Fibroblast of the conjunctiva (primary cell): ENCODE measurements around the gene NPVF.
A peak's percentile ranks its signal among the peaks of the same experiment; 100 is the strongest.

Source experiments
- DNase-seq: peaks from one replicate; pipeline ENCODE4 v3.0.0-alpha.2; 2010; ENCODE audit warnings: low read depth

NPVF gene, protein sequence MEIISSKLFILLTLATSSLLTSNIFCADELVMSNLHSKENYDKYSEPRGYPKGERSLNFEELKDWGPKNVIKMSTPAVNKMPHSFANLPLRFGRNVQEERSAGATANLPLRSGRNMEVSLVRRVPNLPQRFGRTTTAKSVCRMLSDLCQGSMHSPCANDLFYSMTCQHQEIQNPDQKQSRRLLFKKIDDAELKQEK

DNA sequence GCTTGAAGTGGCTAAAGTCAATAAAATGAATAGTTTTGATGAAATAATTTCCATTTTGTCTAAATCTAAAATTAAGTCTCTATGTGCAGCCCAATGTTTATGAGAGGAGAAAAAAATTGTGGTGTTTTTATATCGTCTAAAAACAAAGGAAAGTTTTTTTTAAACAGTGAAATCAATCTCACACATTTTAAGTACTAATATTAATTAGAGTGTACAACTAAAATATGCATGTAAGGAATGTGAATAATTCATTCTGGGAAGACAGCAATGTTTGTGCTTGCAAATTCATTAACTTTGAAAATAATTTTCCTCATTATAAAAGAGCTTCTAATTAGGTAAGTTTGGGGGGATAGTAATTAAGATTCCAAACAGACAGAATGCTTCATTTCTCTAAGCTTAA lies at the start of gene NPVF:
Gene NPVF (minus strand): TSS at position 101 of the 400 bp plus-strand sequence. CDS start 47 bp downstream, at position 54.
- DNase-seq: no peak

DNA sequence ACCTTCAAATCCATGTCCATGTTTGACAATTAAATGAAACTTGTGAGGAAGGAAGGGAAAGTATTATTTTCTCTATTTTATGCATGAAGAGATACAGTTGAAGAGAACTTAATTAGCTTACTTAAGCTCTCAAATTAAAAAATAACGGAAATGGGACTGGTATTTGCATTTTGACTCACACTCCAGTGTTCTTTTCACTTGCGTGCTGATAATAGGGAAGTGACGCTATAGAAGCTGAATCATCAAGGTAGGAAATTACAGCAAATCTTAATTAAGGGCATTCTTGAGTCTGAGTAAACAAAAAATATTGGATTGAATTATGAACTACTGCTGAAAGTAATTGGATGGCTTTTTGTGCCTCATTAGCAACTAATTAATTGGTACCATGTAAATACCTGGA lies 44.0 kb upstream of the NPVF start:
- no peak for DNase-seq

DNA sequence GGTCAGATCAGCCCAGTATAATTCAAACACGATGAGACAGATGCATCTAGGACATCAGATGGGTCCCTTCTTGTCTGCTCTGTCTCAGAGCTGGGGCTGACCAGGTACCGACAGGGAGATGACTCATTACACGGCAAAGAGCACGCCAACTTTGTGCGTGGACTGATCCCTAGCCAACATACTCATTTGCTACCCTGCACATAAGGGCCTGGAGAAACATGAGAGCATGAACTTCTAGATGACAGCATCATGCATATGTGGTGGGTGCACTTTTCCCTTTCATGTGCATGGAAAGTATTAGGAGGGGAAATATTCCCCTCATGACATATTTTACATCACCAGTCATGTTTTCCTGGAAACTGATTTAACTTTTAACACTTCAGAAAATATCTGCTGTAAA lies 35.1 kb upstream of the NPVF start:
- no peak for DNase-seq

DNA sequence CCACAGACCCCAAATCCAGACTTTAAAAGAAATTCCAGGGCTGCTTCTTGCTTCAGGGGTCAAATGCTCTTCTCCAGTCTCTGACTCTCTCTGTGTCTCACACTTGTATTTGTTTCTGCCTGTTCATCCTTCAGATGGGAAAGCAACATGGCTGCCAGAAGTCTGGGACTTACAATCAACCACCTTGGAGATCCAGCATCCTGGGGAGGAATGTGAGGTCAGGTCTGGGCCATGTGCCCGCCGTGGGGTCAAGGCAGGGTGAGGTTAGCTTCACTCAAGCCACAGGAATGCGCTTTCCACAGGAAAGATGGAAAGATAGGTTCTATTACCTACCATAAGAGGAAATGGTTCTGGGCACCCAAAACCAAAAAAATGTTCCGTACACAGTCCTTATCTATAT lies 34.3 kb upstream of the NPVF start:
- no peak for DNase-seq

DNA sequence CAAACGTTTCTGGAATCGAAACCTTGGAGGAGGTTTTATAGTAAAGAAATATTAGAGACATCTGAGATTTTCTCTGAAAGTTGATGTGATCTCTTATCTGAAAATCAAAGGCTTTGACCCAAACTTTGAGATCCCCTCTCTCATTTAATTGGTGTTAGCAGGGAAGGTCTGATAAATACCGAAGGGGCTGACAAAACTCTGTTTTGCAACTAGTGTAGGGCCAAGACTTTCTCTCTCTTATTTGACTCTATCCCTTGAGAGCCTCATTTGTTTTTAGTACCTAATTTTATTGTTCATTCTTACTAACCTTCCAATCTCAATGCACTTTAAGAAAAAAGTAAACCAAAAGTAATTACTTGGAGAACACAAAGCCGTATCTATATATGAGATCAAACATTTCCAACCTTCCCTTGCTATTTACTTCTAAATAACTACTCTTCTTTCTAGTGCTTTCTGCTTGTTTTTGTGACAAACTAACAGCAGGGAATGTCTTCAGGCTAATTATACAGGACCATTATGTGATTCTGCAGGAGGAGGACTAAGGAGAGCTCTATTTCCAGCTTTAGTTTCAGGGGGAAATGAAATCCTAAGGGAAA lies 33.4 kb upstream of the NPVF start:
- no peak for DNase-seq

DNA sequence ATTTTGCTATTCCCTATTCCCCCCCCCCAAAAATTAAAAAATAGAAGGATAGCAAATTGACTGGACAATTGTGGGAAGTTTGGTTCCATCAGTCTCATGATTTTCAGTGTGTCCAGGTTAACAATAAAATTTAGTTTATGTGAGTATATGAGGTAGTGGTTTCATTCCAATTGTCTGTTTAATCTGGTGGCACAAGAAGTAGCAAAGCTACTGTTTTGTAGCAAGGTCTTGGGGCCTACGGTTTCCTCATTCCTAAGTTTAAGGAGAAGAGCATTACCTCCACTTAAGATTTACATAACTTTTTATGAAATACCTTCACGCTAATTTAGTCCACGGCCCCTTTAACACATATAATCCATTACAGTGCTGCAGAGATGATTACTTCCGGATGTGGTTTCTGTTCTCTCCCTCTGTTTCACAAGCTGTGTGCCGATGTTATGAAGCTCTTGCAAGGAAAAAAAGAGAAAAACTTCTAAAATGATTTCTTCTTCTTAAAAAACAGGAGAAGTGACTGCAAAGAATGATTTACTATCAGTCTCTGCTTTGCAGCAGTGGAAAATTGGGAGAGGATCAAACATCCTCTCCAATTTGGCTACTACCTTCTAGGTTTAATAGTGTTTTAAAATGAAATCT lies 32.7 kb upstream of the NPVF start:
- peak; percentile 34 for DNase-seq

DNA sequence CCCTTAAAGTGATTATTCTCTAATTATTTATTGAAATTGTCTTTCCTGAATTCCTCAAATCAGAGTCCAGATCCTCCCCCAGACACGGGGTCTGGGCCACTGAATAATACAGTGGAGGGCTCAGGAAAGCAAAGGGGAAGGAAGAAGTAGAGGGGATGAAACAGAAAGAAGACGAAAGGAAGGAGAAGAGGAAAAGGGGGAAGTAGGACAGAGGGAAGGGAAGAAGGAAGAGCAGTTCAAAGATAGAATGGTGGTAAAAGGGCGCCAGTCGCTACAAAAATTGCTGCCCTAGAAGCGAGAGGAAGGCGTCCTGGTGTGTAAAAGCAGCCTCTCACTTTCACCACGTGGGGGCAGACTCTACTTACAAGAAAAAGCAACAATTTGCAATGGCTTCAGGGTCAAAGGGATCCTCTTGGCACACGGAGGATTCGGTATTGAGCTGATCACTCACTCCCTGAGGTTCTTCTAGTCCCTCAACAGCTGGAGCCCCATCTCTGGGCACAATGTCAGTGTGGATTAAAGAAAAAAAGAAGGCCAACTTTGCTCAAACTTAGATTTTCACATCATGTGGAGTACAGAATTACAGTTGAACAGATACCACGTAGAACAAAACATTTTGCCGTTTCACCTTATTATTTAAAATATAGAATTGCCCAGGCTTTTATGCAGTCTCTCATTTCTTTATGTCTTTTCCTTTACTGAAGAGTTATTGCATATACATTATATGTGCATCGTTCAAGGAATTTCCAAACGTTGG lies 31.4 kb upstream of the NPVF start:
- peak; percentile 77 for DNase-seq

DNA sequence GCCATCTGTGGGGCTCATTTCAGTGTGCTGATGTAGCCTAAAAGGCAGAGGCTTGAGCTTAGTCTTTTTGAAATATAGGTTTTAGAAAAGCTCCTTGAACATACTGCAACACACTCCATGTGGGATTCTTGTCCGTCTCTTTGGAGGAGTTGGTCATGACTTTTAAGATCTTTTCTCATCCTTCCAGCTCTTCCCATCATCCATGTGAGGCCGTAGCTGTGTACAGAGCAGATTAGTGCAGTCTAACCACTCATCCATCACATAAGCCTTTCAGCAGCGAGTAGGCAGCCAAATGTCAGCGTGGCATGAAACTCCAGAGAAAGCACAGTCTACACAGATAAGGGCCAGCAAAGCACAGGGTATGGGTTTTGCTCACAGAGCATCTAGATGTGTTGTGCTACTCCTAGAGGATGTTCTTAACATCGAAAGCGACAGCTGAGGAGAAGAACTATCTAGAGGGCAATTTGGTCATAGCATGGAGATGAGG lies 28.1 kb upstream of the NPVF start:
- DNase-seq: no peak

DNA sequence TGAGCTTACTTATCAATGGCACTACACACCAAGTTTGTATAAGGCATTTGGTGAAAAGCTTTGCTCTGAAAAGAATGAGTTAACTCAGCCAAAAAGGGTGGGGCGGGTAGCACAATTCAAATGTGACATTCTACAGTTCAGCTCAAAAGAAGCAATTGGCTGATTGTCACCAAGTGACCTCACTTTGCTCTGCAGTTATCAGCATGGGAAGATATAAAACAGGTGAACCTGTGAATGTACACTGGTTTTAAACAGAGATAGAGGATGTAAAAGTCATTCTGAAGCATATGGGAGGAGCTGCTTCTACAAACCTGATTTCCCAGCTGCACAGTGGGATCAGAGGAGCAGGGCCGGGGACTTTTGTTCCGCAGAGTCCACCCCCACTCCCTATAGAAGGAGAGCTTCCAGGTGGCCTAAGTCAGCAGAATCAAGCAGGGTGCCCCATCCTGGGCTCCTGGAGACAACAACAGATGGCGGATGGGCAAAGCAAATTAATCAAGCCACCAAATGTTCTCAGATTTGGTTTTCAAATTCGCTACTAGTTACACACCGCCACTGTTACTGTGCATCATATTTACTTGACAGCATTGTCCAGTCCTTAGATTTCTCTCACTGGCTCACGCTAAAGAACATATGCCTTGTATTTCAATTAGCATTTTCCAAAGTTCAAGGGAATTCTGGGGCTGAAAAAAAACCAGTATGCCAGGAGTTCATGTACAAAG lies 27.5 kb upstream of the NPVF start:
- no peak for DNase-seq

DNA sequence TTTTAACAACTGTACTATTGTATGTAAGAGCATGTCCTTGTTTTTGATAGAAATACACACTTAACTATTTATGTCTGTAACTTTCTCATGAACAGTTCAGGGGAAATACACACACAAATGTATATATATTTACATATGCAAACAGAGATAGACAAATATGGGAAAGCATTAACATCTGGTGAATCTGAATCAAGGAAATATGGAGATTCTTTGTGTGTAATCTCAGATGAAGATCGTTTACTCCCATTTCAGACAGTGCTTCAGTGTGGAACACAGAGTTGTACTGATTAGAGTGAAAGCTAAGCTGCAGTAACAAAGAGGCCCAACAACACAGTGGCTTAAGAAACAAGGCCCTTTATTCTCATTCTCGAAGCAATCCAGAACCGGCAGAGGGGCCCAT lies 26.3 kb upstream of the NPVF start:
- DNase-seq: no peak

DNA sequence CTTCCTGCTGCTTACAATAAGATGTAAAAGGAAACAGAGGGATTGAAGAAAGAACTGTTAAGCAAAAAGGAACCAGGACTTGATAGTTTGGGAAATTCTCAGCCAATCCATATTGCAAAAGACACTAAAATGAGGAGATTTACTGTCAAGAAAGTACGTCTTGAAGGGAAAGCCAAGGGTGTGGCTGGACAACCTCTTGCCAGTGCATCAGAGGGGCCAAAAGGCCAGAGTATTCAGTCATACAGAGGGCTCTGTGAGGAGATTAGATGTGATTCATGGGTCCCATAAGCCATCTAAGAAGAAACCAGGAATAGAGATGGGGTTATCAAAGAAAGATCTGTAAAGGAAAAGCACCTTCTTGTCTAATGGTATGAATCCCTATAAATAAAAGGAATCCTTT lies 25.4 kb upstream of the NPVF start:
- DNase-seq: no peak

DNA sequence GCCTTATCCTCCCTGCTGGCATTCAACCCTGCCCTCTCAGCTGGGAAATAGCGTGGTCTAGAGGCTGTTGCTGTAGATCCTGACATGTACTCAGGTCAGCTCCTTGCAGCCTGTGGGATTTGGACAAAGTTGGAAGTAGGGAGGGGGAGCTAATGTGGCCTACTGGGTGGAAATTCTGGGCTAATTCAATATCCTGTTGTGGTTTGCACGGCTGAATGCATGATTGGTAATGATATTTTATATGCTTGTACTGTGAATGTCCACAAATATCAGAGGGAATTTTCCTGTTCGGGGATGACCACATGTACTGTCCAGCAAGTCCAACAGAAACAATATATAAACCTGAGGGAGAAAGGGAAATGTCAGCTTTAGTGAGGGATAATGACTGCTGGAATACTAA lies 22.1 kb upstream of the NPVF start:
- DNase-seq: no peak

DNA sequence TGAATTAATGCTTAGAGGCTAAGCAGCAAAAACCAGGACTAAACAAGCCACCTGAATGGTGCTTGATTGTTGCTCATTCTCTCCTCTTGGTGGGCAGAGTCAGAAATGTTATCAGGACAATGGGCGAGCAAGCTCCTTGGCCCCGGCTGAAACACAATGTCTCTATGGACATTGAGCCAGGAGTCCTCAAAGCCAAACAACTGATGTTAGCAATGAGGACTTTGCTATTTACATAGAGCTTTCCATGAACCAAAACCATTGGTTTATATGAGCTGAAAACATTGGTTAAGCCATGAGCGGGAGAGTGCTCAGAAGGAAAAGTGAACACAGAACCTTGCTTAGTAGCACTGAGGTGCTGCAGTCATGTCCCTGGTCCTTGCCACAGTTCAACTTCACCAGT lies 21.5 kb upstream of the NPVF start:
- no peak for DNase-seq

DNA sequence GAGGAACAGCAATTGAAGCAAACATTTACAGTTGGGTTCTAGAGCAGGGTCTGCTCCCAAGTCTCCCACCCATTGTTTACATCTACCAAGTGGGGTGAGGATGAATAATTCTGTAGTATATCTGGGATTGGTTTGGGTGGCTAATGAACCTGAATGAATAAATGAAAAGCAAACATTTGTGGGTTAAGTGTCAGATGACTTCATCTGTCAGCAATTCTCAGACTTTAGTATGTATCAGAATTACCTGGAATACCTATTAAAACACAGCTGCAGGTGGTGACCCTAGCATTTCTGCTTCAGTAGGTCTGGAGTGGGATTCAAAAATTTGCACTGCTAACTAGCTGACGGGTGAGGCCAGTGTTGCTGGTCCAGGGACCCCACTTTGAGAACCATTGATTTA lies 18.0 kb upstream of the NPVF start:
- no peak for DNase-seq

DNA sequence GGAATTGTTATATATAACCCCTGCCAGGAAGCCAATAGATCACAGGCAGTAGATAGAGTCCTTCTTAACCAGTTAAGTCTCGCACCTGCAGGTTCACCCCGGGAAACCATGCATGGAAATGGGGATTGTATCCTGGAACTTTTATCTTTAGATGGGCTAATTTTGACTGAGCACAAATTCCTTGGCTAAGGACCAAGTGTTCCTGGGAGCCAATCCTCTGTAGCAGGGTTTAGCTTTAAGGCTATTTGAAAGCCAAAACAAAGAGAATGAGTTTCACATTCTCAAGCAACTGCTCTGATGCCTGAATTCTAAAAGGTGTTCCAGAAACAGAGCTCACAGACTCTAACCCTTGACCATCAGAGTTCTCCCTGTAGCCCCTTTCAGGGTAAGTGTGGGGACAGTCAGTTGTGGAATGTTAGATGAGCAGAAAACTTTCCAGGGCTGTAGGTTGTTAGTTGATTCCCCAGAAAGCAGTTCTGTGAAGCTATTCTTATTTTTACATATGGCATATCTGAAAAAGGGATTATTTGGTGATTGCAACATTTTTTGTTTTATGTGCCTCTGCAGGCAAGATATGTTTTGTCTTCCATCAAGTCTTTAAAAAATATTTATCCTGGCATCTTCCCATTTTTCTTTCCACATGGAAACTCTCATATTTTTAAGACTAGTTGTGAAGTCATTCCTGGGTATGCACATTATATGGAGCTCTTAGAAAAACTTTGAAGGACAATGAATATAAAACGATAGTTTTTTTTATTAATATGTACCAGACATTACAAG lies 16.2 kb upstream of the NPVF start:
- DNase-seq: no peak

DNA sequence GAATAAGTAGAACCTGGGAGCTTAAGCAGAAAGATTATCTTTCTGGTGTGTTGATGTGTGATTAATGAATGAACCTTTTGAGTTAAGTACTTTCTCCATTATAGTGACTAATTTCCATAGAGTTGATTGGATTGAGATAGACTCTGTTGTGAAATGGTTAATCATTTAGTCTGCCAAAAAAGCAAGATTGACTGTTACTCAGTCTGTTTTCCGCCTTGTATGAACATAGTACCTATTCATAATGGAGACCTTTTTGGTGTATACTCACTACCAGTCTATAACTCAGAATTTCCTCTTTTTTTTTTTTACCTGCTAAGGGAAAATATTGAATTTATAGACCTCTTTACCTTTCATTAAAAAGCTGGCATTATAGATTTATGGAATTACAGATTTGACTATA lies 14.4 kb upstream of the NPVF start:
- no peak for DNase-seq

DNA sequence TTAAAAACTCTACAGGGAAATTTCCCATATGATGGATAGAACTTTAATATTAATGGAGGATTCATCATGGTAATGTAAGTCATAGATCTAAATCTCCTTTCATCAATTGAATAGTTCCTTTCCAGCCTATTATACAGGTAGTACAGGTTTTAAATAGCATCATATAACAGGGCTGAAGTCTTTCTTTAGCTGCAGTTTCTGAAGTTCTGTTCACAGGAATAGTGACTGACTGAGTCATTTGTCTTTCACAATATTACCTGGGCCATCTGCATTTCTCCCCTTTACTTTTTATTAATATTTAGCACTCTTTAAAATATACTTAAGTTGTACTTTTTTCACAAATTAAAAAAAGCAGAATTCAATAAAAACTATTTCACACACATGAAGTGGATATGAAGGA lies 12.6 kb upstream of the NPVF start:
- no peak for DNase-seq

DNA sequence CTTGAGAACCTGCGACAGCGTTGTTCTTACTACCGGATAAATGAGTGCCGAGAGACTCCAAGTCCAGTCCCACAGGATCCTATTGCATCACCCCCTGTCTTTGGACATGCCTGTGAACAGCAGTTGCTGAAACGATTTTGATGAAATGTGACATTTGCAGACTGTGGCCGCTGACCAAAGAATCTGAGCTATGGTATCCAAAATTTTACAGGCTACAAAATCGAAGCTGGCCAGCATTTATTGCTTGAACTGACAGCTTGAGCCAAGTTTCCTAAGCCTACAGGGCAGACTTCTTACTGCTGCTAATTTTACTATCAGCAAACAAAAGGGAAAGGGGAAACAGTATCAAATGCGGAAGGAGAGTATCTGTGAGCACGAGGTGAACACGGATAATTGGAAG lies 12.1 kb upstream of the NPVF start:
- no peak for DNase-seq

DNA sequence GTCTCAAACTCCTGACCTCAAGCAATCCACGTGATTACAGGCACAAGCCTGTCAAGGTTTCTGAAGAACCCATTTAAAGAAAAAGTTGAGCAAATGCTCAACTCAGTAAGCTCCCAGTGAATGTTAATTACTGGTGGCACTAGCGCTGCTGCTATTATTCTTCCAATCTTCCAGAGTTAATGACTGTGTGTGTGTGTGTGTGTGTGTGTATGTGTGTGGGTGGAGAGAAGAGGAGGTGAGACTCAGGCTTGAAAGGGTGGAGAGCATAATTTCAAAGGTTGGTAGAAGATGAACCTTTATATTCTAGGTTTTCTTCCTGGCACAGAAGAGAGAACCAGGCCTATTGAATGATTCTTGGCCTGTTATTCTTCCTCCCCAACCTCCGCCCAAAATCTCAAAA lies 11.6 kb upstream of the NPVF start:
- DNase-seq: no peak

DNA sequence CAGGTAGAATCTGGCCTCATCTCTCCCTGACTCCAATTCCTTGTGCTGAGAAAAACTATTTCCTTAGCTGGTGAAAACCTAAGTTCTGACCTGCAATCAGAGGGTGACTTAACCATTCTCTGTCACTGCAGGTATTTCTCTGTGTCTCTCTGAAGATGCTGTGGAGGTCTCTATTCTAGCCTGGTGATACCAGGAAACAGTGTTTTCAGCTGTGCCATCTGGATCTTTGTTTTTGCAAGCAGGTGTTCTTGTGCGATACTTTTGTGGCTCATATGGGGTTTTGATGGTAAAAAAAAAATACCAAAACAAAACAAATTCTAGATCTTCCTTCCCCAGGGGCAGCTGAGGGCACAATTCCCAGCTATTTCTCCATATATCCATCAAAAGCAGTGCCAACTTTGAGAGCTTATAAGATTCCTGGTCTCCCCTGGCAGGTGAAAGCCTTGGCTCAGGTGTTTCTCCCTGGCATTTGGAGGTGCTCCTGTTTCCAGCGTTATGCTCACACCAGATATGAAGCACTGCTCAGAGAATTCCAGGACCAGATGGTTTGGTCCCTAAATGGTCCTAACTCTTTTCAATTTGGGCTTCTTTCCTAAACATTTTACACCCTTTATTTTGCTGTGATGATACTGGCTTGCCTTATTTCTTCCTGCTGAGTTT lies 9.9 kb upstream of the NPVF start:
- no peak for DNase-seq

DNA sequence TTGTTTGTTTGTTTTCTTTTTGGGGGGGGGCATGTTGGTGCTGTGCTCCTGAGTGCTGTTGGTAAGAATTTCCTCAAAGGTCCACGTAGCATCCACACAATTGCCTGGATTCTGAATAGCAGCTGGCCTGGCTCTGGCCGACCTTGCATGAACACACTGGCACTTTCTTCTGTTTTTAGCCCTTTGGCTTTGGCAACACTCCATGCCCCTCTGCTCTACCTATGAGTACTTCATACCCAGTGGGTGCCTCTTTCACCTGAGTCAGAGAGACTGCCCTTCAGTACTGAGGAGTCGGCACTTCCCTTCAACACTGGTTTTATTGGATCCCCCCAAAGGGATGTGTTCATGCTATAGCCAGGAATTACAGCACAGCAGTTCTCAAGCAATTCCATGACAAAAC lies 7.2 kb upstream of the NPVF start:
- no peak for DNase-seq
